A549 (cell line): ENCODE data around the gene MLXIP. TPM values are rescaled to one million over a fixed set of nuclear protein-coding genes. Genes with fewer than 3 reads are reported as not detected.

Source experiments
- ATAC-seq, 2 experiments: fragments of 200-7000 bp in 1 of 2; fragments of >200 bp in 1 of 2; cut with Nextera tagmentation in 1 of 2; cut with Tn5 transposase in 1 of 2; 3 replicates each; pipeline versions ENCODE4 v1.8.0 to v1.9.1; 2018 to 2020; ENCODE audit warnings: mild to moderate bottlenecking in 1 of 2, moderate library complexity in 1 of 2
- CTCF ChIA-PET: fragments of 300-600 bp; sonication (Branson Sonifier 250); formaldehyde crosslinking; extraction: SDS; loops from one replicate; lab custom pipeline; 2021; ENCODE audit warnings: antibody characterized with exemption, inconsistent platforms; lab: Yijun Ruan, JAX
- POLR2A ChIA-PET: fragments of 350-600 bp; formaldehyde crosslinking; extraction: SDS; loops from one replicate; lab custom pipeline; 2021; ENCODE audit warnings: antibody characterized with exemption, inconsistent platforms; lab: Yijun Ruan, JAX
- DNase-seq, 2 experiments: peaks; one replicate each; pipeline versions ENCODE4 v3.0.0 to v3.0.0-alpha.2; 2011 to 2016; ENCODE audit warnings: low read depth in 1 of 2, low spot score in 1 of 2
- FAIRE-seq: peaks from 2 replicates; lab custom pipeline; 2011; peaks lifted over from hg19 to GRCh38; lab: Jason Lieb, UNC
- H3K27ac ChIP-seq, 2 experiments: fragments of >200 bp; sonication (Bioruptor Twin); formaldehyde crosslinking; 3 replicates each; pipeline ENCODE4 v1.5.1; 2016 to 2017
- H3K4me1 ChIP-seq: fragments of >200 bp; sonication (Bioruptor Twin); formaldehyde crosslinking; 3 replicates; pipeline ENCODE4 v1.6.1; 2016
- H3K4me2 ChIP-seq: fragments of >200 bp; sonication (Bioruptor Twin); formaldehyde crosslinking; 3 replicates; pipeline ENCODE4 v1.6.1; 2016
- H3K4me3 ChIP-seq: fragments of >200 bp; sonication (Bioruptor Twin); formaldehyde crosslinking; 3 replicates; pipeline ENCODE4 v1.5.1; 2016
- H3K9me3 ChIP-seq: fragments of >200 bp; sonication (Bioruptor Twin); formaldehyde crosslinking; 3 replicates; pipeline ENCODE4 v1.6.1; 2016
- CHD2 ChIP-seq: fragments of 150-350 bp; IDR thresholded peaks from 2 replicates; pipeline ENCODE4 v1.6.1; 2014; ENCODE audit warnings: low read length; ENCODE audit not compliant: partially characterized antibody
- EHF ChIP-seq: fragments of 250-450 bp; sonication (Bioruptor Pico); IDR thresholded peaks from 2 replicates; pipeline ENCODE4 v1.5.0; 2020; ENCODE audit warnings: mild to moderate bottlenecking
- HDAC2 ChIP-seq: fragments of 200-600 bp; sonication (generic); IDR thresholded peaks from 2 replicates; pipeline ENCODE4 v1.6.1; 2016
- HOXA7 ChIP-seq: fragments of 250-450 bp; sonication (Bioruptor Pico); IDR thresholded peaks from 2 replicates; pipeline ENCODE4 v1.5.0; 2020; ENCODE audit warnings: mild to moderate bottlenecking, moderate library complexity
- HOXB13 ChIP-seq: fragments of 250-450 bp; sonication (Bioruptor Pico); IDR thresholded peaks from 2 replicates; pipeline ENCODE4 v1.5.0; 2020; ENCODE audit warnings: low read depth, mild to moderate bottlenecking, moderate library complexity
- KDM1A ChIP-seq: fragments of 200-600 bp; sonication (generic); IDR thresholded peaks from 2 replicates; pipeline ENCODE4 v1.6.1; 2016; ENCODE audit warnings: low read depth, mild to moderate bottlenecking
- KDM5A ChIP-seq: fragments of 200-600 bp; sonication (generic); IDR thresholded peaks from 2 replicates; pipeline ENCODE4 v1.6.1; 2016; ENCODE audit warnings: antibody characterized with exemption, mild to moderate bottlenecking
- MAFK ChIP-seq: fragments of 450-650 bp; IDR thresholded peaks from 2 replicates; pipeline ENCODE4 v1.6.1; 2014; ENCODE audit not compliant: partially characterized antibody
- PHF8 ChIP-seq: fragments of 200-600 bp; sonication (generic); IDR thresholded peaks from 2 replicates; pipeline ENCODE4 v1.6.1; 2016; ENCODE audit warnings: low read depth, mild to moderate bottlenecking, antibody characterized with exemption, moderate library complexity, borderline replicate concordance
- POLR2A ChIP-seq: IDR thresholded peaks from 2 replicates; pipeline ENCODE4 v1.6.1; 2012; ENCODE audit warnings: mild to moderate bottlenecking, low read length
- RNF2 ChIP-seq: fragments of 200-600 bp; sonication (generic); IDR thresholded peaks from 2 replicates; pipeline ENCODE4 v1.6.1; 2016; ENCODE audit warnings: low read depth, mild to moderate bottlenecking, antibody characterized with exemption, moderate library complexity, borderline replicate concordance
- TP53 ChIP-seq: fragments of 250-450 bp; sonication (Bioruptor Pico); IDR thresholded peaks from 2 replicates; pipeline ENCODE4 v1.5.0; 2021; ENCODE audit warnings: mild to moderate bottlenecking, moderate library complexity
- WGBS: methylation state at CpG from one replicate; pipeline ENCODE4 v1.1.6; 2017; ENCODE audit errors: missing lambda C conversion rate; 5-methylcytosine and 5-hydroxymethylcytosine counted together
- polyA plus RNA-seq, 4 experiments: library from polyadenylated mRNA; depleted of rRNA in 3 of 4; stranded (reverse); fragments of >200 nt; fragmentation: RNase III in 1 of 4; extraction: RNeasy Plus Mini Kit Qiagen cat#74134 plus additional on column Dnase treatment in 1 of 4; gene quantifications; 2 replicates in 3 of 4; 3 replicates in 1 of 4; pipeline ENCODE4 v1.2.3, GENCODE V29; 2011 to 2017
- TF ChIP-seq, protein P1 (sequence below): IDR thresholded peaks from 2 replicates; pipeline ENCODE4 v1.6.1; 2012
- TF ChIP-seq, protein P2 (sequence below): IDR thresholded peaks from 2 replicates; pipeline ENCODE4 v1.6.1; 2012; ENCODE audit warnings: low read depth, borderline replicate concordance
- TF ChIP-seq, protein P3 (sequence below): fragments of 250-450 bp; sonication (Bioruptor Pico); IDR thresholded peaks from 2 replicates; pipeline ENCODE4 v1.5.0; 2020; ENCODE audit warnings: low read depth, mild to moderate bottlenecking, moderate library complexity
- TF ChIP-seq, protein P4 (sequence below): fragments of >200 bp; sonication (Bioruptor Twin); formaldehyde crosslinking; IDR thresholded peaks from 3 replicates; pipeline ENCODE4 v1.5.1; 2016
- TF ChIP-seq, protein P5 (sequence below): fragments of 200-600 bp; sonication (generic); IDR thresholded peaks from 2 replicates; pipeline ENCODE4 v1.6.1; 2016; ENCODE audit warnings: antibody characterized with exemption, mild to moderate bottlenecking, moderate library complexity
- TF ChIP-seq, protein P6 (sequence below): fragments of 250-450 bp; sonication (Bioruptor Pico); IDR thresholded peaks from 2 replicates; pipeline ENCODE4 v1.5.0; 2021; ENCODE audit warnings: mild to moderate bottlenecking, moderate library complexity, borderline replicate concordance
- TF ChIP-seq, protein P7 (sequence below): IDR thresholded peaks from 2 replicates; pipeline ENCODE4 v1.6.1; 2012

MLXIP gene
- polyA plus RNA-seq, 2 of the 4 experiments (the other 2 are of a cell fraction), result 7.0 to 21.4 TPM

DNA sequence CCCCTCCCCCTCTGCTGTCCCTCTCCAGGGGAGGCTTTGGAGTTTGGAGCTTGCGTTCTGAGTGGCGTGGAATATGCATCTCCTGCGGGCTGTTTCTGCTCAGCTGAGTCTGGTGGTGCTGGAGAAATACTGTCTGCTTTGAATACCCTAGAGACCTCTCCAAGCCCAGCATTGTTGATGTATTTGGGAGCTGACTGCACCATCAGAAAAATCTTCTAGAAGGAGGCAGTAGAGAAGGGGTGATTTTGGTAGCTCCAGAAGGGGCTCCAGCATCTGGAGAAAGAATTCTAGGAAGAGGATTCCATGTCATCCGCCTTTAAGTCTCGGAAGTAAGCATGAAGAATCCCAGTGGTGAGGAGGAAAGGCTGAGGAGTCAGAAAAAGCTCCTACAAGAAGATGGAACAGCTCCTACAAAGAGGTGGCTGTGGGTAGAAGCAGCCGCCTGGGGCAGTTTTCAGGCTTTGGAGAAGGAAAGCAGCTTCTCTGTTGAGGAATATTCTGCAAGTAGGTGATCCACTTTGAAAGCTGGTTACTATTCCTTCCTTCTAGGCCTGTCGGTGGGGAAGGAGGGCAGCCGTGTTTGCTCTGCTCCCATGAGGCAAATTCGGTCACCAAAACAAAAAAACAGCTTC lies 9.7 kb downstream of the MLXIP start:
- H3K4me2 ChIP-seq, result no peak overlapping the region
- 92% methylated on average over 9 of the region's 9 CpGs for WGBS
- H3K9me3 ChIP-seq, result no peaks in the 10 kb centered on the region
- no peak for DNase-seq
- H3K4me3 ChIP-seq, result no peak overlapping the region
- H3K27ac ChIP-seq, result peak overlapping the region in 1 of 2 experiments; percentile 19; a peak in 1 of 6 replicates
- TF ChIP-seq EHF (CRISPR knock-in tag) (no peak), HOXA7 (CRISPR knock-in tag) (no peak), CHD2 (no peak), PHF8 (no peak), POLR2A (no peak), TP53 (no peak), KDM1A (no peak), KDM5A (no peak), MAFK (no peak), HDAC2 (no peak), HOXB13 (CRISPR knock-in tag) (no peak), RNF2 (no peak)
- TF ChIP-seq, protein P1, sequence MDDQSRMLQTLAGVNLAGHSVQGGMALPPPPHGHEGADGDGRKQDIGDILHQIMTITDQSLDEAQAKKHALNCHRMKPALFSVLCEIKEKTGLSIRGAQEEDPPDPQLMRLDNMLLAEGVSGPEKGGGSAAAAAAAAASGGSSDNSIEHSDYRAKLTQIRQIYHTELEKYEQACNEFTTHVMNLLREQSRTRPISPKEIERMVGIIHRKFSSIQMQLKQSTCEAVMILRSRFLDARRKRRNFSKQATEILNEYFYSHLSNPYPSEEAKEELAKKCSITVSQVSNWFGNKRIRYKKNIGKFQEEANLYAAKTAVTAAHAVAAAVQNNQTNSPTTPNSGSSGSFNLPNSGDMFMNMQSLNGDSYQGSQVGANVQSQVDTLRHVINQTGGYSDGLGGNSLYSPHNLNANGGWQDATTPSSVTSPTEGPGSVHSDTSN, result no peak
- TF ChIP-seq, protein P2, sequence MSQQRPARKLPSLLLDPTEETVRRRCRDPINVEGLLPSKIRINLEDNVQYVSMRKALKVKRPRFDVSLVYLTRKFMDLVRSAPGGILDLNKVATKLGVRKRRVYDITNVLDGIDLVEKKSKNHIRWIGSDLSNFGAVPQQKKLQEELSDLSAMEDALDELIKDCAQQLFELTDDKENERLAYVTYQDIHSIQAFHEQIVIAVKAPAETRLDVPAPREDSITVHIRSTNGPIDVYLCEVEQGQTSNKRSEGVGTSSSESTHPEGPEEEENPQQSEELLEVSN, result no peak
- TF ChIP-seq, protein P3, sequence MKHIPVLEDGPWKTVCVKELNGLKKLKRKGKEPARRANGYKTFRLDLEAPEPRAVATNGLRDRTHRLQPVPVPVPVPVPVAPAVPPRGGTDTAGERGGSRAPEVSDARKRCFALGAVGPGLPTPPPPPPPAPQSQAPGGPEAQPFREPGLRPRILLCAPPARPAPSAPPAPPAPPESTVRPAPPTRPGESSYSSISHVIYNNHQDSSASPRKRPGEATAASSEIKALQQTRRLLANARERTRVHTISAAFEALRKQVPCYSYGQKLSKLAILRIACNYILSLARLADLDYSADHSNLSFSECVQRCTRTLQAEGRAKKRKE, result no peak
- TF ChIP-seq, protein P4, sequence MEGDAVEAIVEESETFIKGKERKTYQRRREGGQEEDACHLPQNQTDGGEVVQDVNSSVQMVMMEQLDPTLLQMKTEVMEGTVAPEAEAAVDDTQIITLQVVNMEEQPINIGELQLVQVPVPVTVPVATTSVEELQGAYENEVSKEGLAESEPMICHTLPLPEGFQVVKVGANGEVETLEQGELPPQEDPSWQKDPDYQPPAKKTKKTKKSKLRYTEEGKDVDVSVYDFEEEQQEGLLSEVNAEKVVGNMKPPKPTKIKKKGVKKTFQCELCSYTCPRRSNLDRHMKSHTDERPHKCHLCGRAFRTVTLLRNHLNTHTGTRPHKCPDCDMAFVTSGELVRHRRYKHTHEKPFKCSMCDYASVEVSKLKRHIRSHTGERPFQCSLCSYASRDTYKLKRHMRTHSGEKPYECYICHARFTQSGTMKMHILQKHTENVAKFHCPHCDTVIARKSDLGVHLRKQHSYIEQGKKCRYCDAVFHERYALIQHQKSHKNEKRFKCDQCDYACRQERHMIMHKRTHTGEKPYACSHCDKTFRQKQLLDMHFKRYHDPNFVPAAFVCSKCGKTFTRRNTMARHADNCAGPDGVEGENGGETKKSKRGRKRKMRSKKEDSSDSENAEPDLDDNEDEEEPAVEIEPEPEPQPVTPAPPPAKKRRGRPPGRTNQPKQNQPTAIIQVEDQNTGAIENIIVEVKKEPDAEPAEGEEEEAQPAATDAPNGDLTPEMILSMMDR, result no peak
- TF ChIP-seq, protein P5, sequence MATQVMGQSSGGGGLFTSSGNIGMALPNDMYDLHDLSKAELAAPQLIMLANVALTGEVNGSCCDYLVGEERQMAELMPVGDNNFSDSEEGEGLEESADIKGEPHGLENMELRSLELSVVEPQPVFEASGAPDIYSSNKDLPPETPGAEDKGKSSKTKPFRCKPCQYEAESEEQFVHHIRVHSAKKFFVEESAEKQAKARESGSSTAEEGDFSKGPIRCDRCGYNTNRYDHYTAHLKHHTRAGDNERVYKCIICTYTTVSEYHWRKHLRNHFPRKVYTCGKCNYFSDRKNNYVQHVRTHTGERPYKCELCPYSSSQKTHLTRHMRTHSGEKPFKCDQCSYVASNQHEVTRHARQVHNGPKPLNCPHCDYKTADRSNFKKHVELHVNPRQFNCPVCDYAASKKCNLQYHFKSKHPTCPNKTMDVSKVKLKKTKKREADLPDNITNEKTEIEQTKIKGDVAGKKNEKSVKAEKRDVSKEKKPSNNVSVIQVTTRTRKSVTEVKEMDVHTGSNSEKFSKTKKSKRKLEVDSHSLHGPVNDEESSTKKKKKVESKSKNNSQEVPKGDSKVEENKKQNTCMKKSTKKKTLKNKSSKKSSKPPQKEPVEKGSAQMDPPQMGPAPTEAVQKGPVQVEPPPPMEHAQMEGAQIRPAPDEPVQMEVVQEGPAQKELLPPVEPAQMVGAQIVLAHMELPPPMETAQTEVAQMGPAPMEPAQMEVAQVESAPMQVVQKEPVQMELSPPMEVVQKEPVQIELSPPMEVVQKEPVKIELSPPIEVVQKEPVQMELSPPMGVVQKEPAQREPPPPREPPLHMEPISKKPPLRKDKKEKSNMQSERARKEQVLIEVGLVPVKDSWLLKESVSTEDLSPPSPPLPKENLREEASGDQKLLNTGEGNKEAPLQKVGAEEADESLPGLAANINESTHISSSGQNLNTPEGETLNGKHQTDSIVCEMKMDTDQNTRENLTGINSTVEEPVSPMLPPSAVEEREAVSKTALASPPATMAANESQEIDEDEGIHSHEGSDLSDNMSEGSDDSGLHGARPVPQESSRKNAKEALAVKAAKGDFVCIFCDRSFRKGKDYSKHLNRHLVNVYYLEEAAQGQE, result no peak
- TF ChIP-seq, protein P6, sequence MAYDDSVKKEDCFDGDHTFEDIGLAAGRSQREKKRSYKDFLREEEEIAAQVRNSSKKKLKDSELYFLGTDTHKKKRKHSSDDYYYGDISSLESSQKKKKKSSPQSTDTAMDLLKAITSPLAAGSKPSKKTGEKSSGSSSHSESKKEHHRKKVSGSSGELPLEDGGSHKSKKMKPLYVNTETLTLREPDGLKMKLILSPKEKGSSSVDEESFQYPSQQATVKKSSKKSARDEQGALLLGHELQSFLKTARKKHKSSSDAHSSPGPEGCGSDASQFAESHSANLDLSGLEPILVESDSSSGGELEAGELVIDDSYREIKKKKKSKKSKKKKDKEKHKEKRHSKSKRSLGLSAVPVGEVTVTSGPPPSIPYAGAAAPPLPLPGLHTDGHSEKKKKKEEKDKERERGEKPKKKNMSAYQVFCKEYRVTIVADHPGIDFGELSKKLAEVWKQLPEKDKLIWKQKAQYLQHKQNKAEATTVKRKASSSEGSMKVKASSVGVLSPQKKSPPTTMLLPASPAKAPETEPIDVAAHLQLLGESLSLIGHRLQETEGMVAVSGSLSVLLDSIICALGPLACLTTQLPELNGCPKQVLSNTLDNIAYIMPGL (CRISPR knock-in tag), result no peak
- TF ChIP-seq, protein P7, sequence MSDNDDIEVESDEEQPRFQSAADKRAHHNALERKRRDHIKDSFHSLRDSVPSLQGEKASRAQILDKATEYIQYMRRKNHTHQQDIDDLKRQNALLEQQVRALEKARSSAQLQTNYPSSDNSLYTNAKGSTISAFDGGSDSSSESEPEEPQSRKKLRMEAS, result no peak
- no peak for FAIRE-seq
- ChIA-PET CTCF (interaction anchor here (0.6 to 4.7 kb wide), 16 partner anchors 9 to 101 kb away, joined by 3 to 39 read pairs (median 4); partner anchors contain the start of gene MLXIP), POLR2A (interaction anchor here (1.4 to 2.2 kb wide), 3 partner anchors 10 to 29 kb away, joined by 3 to 14 read pairs (median 4); partner anchors contain the start of gene MLXIP)
- ATAC-seq, result no peak
- peaks cover 58% of the 10 kb centered on the region for H3K4me1 ChIP-seq
